ENCODE results near the gene FAM117B.

DNA sequence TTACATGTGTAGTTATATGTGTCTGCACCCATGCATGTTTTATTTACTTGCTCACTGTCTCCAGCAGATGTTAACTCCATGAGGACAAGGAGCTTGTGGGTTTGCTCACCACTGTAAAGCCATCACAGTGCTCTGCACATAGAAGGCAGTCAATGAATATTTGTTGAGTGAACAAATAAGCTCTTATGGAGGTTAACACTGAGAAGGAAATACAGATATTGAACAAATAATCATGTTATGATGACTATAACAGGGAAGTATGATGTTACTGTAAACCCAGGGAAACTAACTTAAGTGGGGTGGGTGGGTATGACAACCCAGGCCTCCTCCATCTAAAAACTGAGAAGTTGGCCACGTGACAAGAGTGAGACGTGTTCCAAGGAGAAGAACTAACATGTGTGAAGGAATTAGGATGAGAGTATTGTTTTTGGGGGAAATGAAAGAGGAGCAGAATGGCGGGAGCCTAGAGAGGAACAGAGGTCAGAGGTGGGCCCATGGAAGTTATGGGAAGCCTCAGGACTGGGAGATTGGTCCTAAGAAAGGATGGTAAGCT lies 6.0 kb upstream of the FAM117B start:
- TF ChIP-seq POLR2A (IDR thresholded peaks at IDR 0.05; ENCODE audit: control extremely low read depth in 1 of 2, low read depth in 2 of 2, low read length in 2 of 2): no peak
- TF ChIP-seq TEAD4 (IDR thresholded peaks at IDR 0.05; ENCODE audit: low read depth, low read length): no peak
- no peak for TF ChIP-seq ATF2 (IDR thresholded peaks at IDR 0.05; ENCODE audit: low read length)
- TF ChIP-seq EP300 (IDR thresholded peaks at IDR 0.05; ENCODE audit: borderline replicate concordance in 1 of 2, low read depth in 2 of 2, low read length in 2 of 2): no peak
- no peak for TF ChIP-seq GABPA (IDR thresholded peaks at IDR 0.05; ENCODE audit: borderline replicate concordance, insufficient read depth, low read length)
- no peak for TF ChIP-seq JUN (IDR thresholded peaks at IDR 0.05; ENCODE audit: low read depth, low read length)
- no peak for TF ChIP-seq CTCF (IDR thresholded peaks at IDR 0.05; ENCODE audit: control extremely low read depth in 1 of 3, insufficient read depth in 1 of 3, low read depth in 1 of 3, low read length in 3 of 3)
- no peak for TF ChIP-seq HDAC2 (IDR thresholded peaks at IDR 0.05; ENCODE audit: borderline replicate concordance in 1 of 2, low read depth in 2 of 2, low read length in 2 of 2)
- no peak for TF ChIP-seq MAX (IDR thresholded peaks at IDR 0.05)

All from H1 (cell line).